ENCODE results near the gene SRGAP1.

SRGAP1 gene

GRCh38 chr12:64203036-64203435 is 358.5 kb downstream of the SRGAP1 start:
- Histone ChIP-seq H3K9ac (ENCODE audit: low read length) (no peak overlapping the region), H3F3A (ENCODE audit: insufficient read depth, low read length) (no peaks in the 10 kb centered on the region), H3K9me2 (replicated peaks; ENCODE audit: insufficient read depth, low read length) (no peaks in the 10 kb centered on the region), H3K4me2 (ENCODE audit: low read depth, low read length) (no peak overlapping the region), H2AFZ (ENCODE audit: low read length) (no peak overlapping the region), H3K4me1 (ENCODE audit: low read length) (no peaks in the 10 kb centered on the region), H3K27me3 (replicated peaks; ENCODE audit: insufficient read depth, low read length) (no peaks in the 10 kb centered on the region), H3K27ac (ENCODE audit: low read length) (no peak overlapping the region), H3K79me2 (ENCODE audit: low read length) (no peaks in the 10 kb centered on the region), H3K4me3 (ENCODE audit: low read length) (no peak overlapping the region), H4K20me1 (ENCODE audit: insufficient read depth, low read length) (no peaks in the 10 kb centered on the region), H3K9me3 (replicated peaks; ENCODE audit: insufficient read depth, low read length) (no peaks in the 10 kb centered on the region), H3K36me3 (replicated peaks; ENCODE audit: insufficient read depth, low read length) (no peaks in the 10 kb centered on the region)
- no peak for DNase-seq
- no peak for TF ChIP-seq EZH2phosphoT487 (IDR thresholded peaks at IDR 0.05; ENCODE audit: low read length)
- no peak for TF ChIP-seq EZH2 (optimal IDR thresholded peaks at IDR 0.05; ENCODE audit: low read depth, low read length)
- TF ChIP-seq CTCF (IDR thresholded peaks at IDR 0.05; ENCODE audit: low read length): no peak

- Histone ChIP-seq H3K36me3 (replicated peaks; ENCODE audit: insufficient read depth, low read length) (no peaks in the 10 kb centered on the region), H2AFZ (ENCODE audit: low read length) (no peak overlapping the region), H3K27ac (ENCODE audit: low read length) (no peak overlapping the region), H3F3A (ENCODE audit: insufficient read depth, low read length) (no peaks in the 10 kb centered on the region), H3K9ac (ENCODE audit: low read length) (no peak overlapping the region), H3K4me2 (ENCODE audit: low read depth, low read length) (no peak overlapping the region), H3K9me2 (replicated peaks; ENCODE audit: insufficient read depth, low read length) (no peaks in the 10 kb centered on the region), H3K79me2 (ENCODE audit: low read length) (no peaks in the 10 kb centered on the region), H3K9me3 (replicated peaks; ENCODE audit: insufficient read depth, low read length) (no peaks in the 10 kb centered on the region), H3K4me1 (ENCODE audit: low read length) (no peaks in the 10 kb centered on the region), H4K20me1 (ENCODE audit: insufficient read depth, low read length) (no peaks in the 10 kb centered on the region), H3K4me3 (ENCODE audit: low read length) (no peak overlapping the region), H3K27me3 (replicated peaks; ENCODE audit: insufficient read depth, low read length) (no peaks in the 10 kb centered on the region)
- DNase-seq: no peak
- no peak for TF ChIP-seq CTCF (IDR thresholded peaks at IDR 0.05; ENCODE audit: low read length)
- TF ChIP-seq EZH2phosphoT487 (IDR thresholded peaks at IDR 0.05; ENCODE audit: low read length): no peak
- no peak for TF ChIP-seq EZH2 (optimal IDR thresholded peaks at IDR 0.05; ENCODE audit: low read depth, low read length)
Observed at GRCh38 chr12:64203775-64204174, 359.3 kb downstream of the SRGAP1 start.

- H3K27me3 ChIP-seq (replicated peaks; ENCODE audit: insufficient read depth, low read length): no peaks in the 10 kb centered on the region
- H3K36me3 ChIP-seq (replicated peaks; ENCODE audit: insufficient read depth, low read length): no peaks in the 10 kb centered on the region
- H3K27ac ChIP-seq (ENCODE audit: low read length): no peak overlapping the region
- H3K79me2 ChIP-seq (ENCODE audit: low read length): no peaks in the 10 kb centered on the region
- H3F3A ChIP-seq (ENCODE audit: insufficient read depth, low read length): no peaks in the 10 kb centered on the region
- no peak overlapping the region for H3K4me3 ChIP-seq (ENCODE audit: low read length)
- no peak overlapping the region for H2AFZ ChIP-seq (ENCODE audit: low read length)
- no peaks in the 10 kb centered on the region for H3K9me2 ChIP-seq (replicated peaks; ENCODE audit: insufficient read depth, low read length)
- no peaks in the 10 kb centered on the region for H3K4me1 ChIP-seq (ENCODE audit: low read length)
- TF ChIP-seq EZH2 (optimal IDR thresholded peaks at IDR 0.05; ENCODE audit: low read depth, low read length): no peak
- no peak for TF ChIP-seq CTCF (IDR thresholded peaks at IDR 0.05; ENCODE audit: low read length)
- no peak for TF ChIP-seq EZH2phosphoT487 (IDR thresholded peaks at IDR 0.05; ENCODE audit: low read length)
- H3K9ac ChIP-seq (ENCODE audit: low read length): no peak overlapping the region
- DNase-seq: no peak
- H3K4me2 ChIP-seq (ENCODE audit: low read depth, low read length): no peak overlapping the region
- no peaks in the 10 kb centered on the region for H4K20me1 ChIP-seq (ENCODE audit: insufficient read depth, low read length)
- H3K9me3 ChIP-seq (replicated peaks; ENCODE audit: insufficient read depth, low read length): no peaks in the 10 kb centered on the region
Observed at GRCh38 chr12:64205542-64205941, 361.0 kb downstream of the SRGAP1 start.
